GM10248 (cell line): Measurements from ENCODE around the gene OR13A1.
"Not testable (repeated sequence)": the region's sequence is repeated elsewhere in the genome, so short reads cannot be mapped to it uniquely, and the experiment has no call there.

Source experiments
- CTCF ChIA-PET: fragments of 300-600 bp; sonication (Branson Sonifier 250); formaldehyde crosslinking; extraction: SDS; loops from one replicate; lab custom pipeline; 2021; ENCODE audit warnings: antibody characterized with exemption; lab: Yijun Ruan, JAX
- POLR2A ChIA-PET: fragments of 350-650 bp; sonication (Branson Sonifier 250); formaldehyde crosslinking; extraction: SDS; loops from one replicate; lab custom pipeline; 2020; ENCODE audit warnings: antibody characterized with exemption; lab: Yijun Ruan, JAX
- DNase-seq: peaks from one replicate; pipeline ENCODE4 v3.0.0; 2012; ENCODE audit errors: extremely low spot score
- TF ChIP-seq, protein P1 (sequence below): IDR thresholded peaks from 2 replicates; pipeline ENCODE4 v1.5.1; 2012; ENCODE audit warnings: mild to moderate bottlenecking, low read depth; ENCODE audit errors: extremely low read depth, missing control alignments, control extremely low read depth

Gene OR13A1, protein sequence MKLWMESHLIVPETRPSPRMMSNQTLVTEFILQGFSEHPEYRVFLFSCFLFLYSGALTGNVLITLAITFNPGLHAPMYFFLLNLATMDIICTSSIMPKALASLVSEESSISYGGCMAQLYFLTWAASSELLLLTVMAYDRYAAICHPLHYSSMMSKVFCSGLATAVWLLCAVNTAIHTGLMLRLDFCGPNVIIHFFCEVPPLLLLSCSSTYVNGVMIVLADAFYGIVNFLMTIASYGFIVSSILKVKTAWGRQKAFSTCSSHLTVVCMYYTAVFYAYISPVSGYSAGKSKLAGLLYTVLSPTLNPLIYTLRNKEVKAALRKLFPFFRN

DNA sequence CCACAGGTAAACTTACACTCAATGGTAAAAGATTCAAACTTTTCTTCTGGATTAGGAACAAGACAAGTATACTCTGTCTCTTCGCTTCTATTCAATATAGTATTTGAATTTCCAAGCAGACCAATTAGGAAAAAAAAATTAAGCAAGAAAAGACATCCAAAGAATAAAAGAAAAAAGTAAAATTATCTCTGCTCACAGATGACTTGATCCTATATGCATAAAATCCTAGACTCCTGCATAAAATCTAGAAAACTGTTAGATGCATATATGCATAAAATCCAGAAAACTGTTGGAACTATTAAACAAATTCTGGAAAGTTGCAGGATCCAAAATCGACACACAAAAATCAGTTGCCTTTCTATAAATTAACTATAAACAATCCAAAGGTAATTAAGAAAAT, at the start of gene OR13A1:
Gene OR13A1, minus strand, starts transcription at position 101 of the 400 bp plus-strand sequence. CDS start 11,186 bp downstream, outside the sequence.
- ChIA-PET CTCF (no interaction called here), POLR2A (no interaction called here)
- TF ChIP-seq, protein P1, sequence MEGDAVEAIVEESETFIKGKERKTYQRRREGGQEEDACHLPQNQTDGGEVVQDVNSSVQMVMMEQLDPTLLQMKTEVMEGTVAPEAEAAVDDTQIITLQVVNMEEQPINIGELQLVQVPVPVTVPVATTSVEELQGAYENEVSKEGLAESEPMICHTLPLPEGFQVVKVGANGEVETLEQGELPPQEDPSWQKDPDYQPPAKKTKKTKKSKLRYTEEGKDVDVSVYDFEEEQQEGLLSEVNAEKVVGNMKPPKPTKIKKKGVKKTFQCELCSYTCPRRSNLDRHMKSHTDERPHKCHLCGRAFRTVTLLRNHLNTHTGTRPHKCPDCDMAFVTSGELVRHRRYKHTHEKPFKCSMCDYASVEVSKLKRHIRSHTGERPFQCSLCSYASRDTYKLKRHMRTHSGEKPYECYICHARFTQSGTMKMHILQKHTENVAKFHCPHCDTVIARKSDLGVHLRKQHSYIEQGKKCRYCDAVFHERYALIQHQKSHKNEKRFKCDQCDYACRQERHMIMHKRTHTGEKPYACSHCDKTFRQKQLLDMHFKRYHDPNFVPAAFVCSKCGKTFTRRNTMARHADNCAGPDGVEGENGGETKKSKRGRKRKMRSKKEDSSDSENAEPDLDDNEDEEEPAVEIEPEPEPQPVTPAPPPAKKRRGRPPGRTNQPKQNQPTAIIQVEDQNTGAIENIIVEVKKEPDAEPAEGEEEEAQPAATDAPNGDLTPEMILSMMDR = no peak
- no peak for DNase-seq

DNA sequence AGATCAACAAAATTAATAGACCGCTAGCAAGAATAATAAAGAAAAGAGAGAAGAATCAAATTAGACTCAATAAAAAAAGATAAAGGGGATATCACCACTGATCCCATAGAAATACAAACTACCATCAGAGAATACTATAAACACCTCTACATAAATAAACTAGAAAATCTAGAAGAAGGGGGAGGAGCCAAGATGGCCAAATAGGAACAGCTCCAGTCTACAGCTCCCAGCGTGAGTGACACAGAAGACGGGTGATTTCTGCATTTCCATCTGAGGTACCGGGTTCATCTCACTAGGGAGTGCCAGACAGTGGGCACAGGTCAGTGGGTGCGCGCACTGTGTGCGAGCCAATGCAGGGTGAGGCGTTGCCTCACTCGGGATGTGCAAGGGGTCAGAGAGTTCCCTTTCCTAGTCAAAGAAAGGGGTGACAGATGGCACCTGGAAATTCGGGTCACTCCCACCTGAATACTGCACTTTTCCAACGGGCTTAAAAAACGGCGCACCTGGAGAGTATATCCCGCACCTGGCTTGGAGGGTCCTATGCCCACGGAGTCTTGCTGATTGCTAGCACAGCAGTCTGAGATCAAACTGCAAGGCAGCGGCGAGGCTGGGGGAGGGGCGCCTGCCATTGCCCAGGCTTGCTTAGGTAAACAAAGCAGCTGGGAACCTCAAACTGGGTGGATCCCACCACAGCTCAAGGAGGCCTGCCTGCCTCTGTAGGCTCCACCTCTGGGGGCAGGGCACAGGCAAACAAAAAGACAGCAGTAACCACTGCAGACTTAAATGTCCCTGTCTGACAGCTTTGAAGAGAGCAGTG, 46.8 kb upstream of the OR13A1 start:
- DNase-seq, POLR2A ChIA-PET: not testable (repeated sequence)
- CTCF ChIA-PET = interaction anchor here (1.6 kb wide), 1 partner anchor 8 kb away, joined by 5 read pairs; no protein-coding TSS in a partner anchor

DNA sequence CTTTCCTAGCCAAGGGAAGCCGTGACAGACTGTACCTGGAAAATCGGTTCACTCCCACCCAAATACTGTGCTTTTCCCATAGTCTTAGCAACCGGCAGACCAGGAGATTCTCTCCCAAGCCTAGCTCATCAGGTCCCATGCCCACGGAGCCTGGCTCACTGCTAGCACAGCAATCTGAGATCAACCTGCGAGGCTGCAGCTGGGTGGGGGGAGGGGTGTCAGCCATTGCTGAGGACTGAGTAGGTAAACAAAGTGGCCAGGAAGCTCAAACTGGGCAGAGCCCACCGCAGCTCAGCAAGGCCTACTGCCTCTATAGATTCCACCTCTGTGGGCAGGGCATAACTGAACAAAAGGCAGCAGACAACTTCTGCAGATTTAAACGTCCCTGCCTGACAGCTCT, 43.6 kb upstream of the OR13A1 start:
- DNase-seq, POLR2A ChIA-PET: not testable (repeated sequence)
- CTCF ChIA-PET = interaction anchor here (1.4 kb wide), 1 partner anchor 869 kb away, joined by 4 read pairs; no protein-coding TSS in a partner anchor

DNA sequence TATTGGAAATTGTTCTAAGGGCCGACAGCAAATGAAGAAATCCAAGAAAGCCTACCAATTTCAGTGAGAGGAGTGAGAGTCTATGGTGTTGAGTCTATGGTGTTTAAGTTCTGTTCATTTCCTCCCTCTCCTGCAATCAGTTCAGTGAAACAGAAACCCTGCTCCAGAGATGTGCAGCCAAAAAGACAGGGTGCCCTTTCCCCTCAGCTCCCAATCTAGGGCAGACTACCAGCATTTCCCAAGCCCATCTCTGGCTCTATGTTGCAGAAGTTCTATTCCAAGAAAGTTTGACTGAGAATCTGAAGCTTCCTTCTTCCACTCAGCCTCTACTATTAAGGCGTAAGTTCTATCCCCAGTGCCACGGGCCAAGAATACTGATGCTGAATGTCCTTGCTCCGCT, 40.1 kb upstream of the OR13A1 start:
- no peak for DNase-seq
- POLR2A ChIA-PET = no interaction called here
- TF ChIP-seq, protein P1 = no peak
- CTCF ChIA-PET = interaction anchor here (1.5 kb wide), 1 partner anchor 109 kb away, joined by 3 read pairs; no protein-coding TSS in a partner anchor

DNA sequence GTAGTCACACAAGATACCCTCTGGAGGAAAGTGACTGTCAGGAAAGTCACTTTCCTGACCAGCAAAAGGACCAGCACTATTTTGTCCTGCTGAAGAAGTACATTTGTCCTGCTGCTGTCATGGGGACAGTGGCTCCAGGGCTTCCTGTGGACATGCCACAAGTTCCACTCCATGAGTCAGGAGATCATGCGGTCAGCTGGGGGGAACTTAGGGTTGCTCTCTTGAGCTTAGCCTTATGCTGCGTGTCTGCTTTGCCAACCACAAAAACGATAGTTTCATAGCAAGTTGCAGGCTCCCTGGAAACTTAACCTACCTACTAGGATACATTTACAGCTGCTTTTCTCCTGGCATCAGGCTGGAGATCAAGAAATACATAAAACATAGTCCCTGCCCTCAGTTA, 38.9 kb upstream of the OR13A1 start:
- no peak for DNase-seq
- CTCF ChIA-PET = interaction anchor here (0.8 to 1.5 kb wide), 5 partner anchors 8 to 674 kb away, joined by 3 to 5 read pairs (median 3); no protein-coding TSS in a partner anchor
- POLR2A ChIA-PET = no interaction called here

DNA sequence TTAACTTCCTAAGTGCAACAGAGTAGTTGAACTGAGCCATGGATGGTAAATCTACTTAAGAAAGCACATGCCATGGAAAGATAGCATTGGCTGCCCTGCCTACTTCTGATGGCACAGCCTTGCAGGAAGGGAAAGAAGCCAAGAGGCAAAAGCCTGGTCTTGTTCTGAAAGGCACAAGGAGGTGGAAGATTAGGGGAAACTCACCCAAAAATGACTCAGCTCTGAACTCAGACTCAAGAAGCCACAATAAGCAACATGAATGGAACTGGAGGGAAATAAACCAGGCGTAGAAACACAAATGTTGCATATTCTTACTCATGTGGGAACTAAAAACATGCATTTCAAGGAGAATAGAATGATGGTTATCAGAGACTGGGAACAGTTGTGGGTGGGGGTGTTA, 37.8 kb upstream of the OR13A1 start:
- DNase-seq = no peak
- ChIA-PET CTCF (interaction anchor here (1.0 kb wide), 1 partner anchor 9 kb away, joined by 5 read pairs; no protein-coding TSS in a partner anchor), POLR2A (no interaction called here)
- TF ChIP-seq, protein P1 = no peak

More for the DNA sequence above, 38.9 kb upstream of the OR13A1 start:
- TF ChIP-seq, protein P1 = no peak

DNA sequence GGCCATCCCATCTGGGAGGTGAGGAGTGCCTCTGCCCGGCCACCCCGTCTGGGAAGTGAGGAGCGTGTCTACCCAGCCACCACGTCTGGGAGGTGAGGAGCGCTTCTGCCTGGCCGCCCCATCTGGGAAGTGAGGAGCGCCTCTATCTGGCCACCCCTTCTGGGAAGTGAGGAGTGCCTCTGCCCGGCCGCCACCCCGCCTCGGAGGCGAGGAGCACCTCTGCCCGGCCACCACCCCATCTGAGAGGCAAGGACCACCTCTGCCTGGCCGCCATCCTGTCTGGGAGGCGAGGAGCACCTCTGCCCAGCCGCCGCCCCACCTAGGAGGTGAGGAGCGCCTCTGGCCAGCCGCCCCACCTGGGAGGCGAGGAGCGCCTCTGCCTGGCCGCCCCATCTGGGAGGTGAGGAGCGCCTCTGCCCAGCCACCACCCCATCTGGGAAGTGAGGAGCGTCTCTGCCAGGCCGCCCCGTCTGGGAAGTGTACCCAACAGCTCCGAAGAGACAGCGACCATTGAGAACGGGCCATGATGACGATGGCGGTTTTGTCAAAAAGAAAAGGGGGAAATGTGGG, 32.9 kb upstream of the OR13A1 start:
- CTCF ChIA-PET, DNase-seq, POLR2A ChIA-PET: not testable (repeated sequence)

DNA sequence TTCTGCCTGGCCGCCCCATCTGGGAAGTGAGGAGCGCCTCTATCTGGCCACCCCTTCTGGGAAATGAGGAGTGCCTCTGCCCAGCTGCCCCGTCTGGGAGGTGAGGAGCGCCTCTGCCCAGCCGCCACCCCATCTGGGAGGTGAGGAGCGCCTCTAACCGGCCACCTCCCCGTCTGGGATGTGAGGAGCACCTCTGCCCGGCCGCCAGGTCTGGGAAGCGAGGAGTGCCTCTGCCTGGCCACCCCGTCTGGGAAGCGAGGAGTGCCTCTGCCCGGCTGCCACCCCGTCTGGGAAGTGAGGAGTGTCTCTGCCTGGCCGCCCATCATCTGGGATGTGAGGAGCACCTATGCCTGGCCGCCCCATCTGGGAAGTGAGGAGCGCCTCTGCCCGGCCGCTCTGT, 32.1 kb upstream of the OR13A1 start:
- POLR2A ChIA-PET, DNase-seq, CTCF ChIA-PET: not testable (repeated sequence)

DNA sequence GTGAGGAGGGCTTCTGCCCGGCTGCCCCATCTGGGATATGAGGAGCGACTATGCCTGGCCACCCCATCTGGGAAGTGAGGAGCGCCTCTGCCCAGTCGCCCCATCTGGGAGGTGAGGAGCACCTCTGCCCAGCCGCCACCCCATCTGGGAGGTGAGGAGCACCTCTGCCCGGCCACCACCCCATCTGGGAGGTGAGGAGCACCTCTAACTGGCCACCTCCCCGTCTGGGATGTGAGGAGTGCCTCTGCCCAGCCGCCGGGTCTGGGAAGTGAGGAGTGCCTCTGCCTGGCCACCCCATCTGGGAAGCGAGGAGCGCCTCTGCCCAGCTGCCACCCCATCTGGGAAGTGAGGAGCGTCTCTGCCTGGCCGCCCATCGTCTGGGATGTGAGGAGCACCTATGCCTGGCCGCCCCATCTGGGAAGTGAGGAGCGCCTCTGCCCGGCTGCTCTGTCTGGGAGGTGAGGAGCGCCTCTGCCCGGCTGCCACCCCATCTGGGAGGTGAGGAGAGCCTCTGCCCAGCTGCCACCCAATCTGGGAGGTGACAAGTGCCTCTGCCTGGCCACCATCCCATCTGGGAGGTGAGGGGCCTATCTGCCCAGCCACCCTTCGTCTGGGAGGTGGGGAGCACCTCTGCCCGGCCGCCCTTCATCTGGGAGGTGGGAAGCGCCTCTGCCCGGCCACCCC, 31.4 kb upstream of the OR13A1 start:
- POLR2A ChIA-PET, CTCF ChIA-PET, DNase-seq: not testable (repeated sequence)

DNA sequence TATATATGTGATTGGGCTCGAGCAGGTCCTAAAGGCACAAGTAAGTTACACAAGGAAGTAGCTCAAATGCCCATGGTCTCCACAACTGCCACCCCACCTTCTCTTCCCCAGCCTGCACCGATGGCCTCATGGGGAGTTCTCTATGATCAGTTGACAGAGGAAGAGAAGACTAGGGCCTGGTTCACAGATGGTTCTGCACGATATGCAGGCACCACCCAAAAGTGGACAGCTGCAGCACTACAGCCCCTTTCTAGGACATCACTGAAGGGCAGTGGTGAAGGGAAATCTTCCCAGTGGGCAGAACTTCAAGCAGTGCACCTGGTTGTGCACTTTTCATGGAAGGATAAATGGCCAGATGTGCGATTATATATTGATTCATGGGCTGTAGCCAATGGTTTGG, 25.0 kb upstream of the OR13A1 start:
- CTCF ChIA-PET, POLR2A ChIA-PET, DNase-seq: not testable (repeated sequence)
